ENCODE data around the gene DISP3.

Gene DISP3

GRCh38 chr1:11531314-11531870 lies 52.4 kb downstream of the DISP3 start:
- no peak for ATAC-seq (ENCODE audit: insufficient read depth, low read depth)
- no peaks in the 10 kb centered on the region for H3K9me3 ChIP-seq (ENCODE audit: insufficient read depth, low read length, severe bottlenecking)
- peaks cover 11% of the 10 kb centered on the region; the same call in 1 of the 2 replicates for H4K20me1 ChIP-seq (ENCODE audit: insufficient read depth, low read length)
- H3K27me3 ChIP-seq (ENCODE audit: insufficient read depth, low read length, poor library complexity), result no peaks in the 10 kb centered on the region
- no peak overlapping the region for H3K4me2 ChIP-seq (ENCODE audit: insufficient read depth, low read length)
- no peak for TF ChIP-seq EZH2 (IDR thresholded peaks at IDR 0.05; ENCODE audit: borderline replicate concordance, low read depth, low read length, severe bottlenecking)
- no peak for TF ChIP-seq CTCF (IDR thresholded peaks at IDR 0.05; ENCODE audit: borderline replicate concordance, extremely low read depth, low read length, poor library complexity, severe bottlenecking)
- H3K4me3 ChIP-seq (ENCODE audit: low read depth in 1 of 2, low read length in 2 of 2), result no peak overlapping the region
- no peak overlapping the region for H3K9ac ChIP-seq (ENCODE audit: low read depth, low read length)
- no peak for DNase-seq
- no peaks in the 10 kb centered on the region for H3K36me3 ChIP-seq (ENCODE audit: insufficient read depth, low read length)
- H3K4me1 ChIP-seq (ENCODE audit: insufficient read depth, low read length), result no peaks in the 10 kb centered on the region
- H3K79me2 ChIP-seq (ENCODE audit: insufficient read depth, low read length), result no peaks in the 10 kb centered on the region
- no peak overlapping the region for H2AFZ ChIP-seq (ENCODE audit: low read depth, low read length)
- no peak overlapping the region for H3K27ac ChIP-seq (ENCODE audit: low read length)

GRCh38 chr1:11531943-11532342 lies 53.0 kb downstream of the DISP3 start:
- H3K9ac ChIP-seq (ENCODE audit: low read depth, low read length), result no peak overlapping the region
- TF ChIP-seq CTCF (IDR thresholded peaks at IDR 0.05; ENCODE audit: borderline replicate concordance, extremely low read depth, low read length, poor library complexity, severe bottlenecking), result no peak
- TF ChIP-seq EZH2 (IDR thresholded peaks at IDR 0.05; ENCODE audit: borderline replicate concordance, low read depth, low read length, severe bottlenecking), result no peak
- H3K9me3 ChIP-seq (ENCODE audit: insufficient read depth, low read length, severe bottlenecking), result no peaks in the 10 kb centered on the region
- peaks cover 11% of the 10 kb centered on the region; the same call in 1 of the 2 replicates for H4K20me1 ChIP-seq (ENCODE audit: insufficient read depth, low read length)
- ATAC-seq (ENCODE audit: insufficient read depth, low read depth), result no peak
- no peak overlapping the region for H3K27ac ChIP-seq (ENCODE audit: low read length)
- H3K79me2 ChIP-seq (ENCODE audit: insufficient read depth, low read length), result no peaks in the 10 kb centered on the region
- H2AFZ ChIP-seq (ENCODE audit: low read depth, low read length), result no peak overlapping the region
- no peaks in the 10 kb centered on the region for H3K4me1 ChIP-seq (ENCODE audit: insufficient read depth, low read length)
- H3K4me2 ChIP-seq (ENCODE audit: insufficient read depth, low read length), result no peak overlapping the region
- no peak overlapping the region for H3K4me3 ChIP-seq (ENCODE audit: low read depth in 1 of 2, low read length in 2 of 2)
- no peak for DNase-seq
- no peaks in the 10 kb centered on the region for H3K36me3 ChIP-seq (ENCODE audit: insufficient read depth, low read length)
- no peaks in the 10 kb centered on the region for H3K27me3 ChIP-seq (ENCODE audit: insufficient read depth, low read length, poor library complexity)

- Histone ChIP-seq H3K27me3 (ENCODE audit: insufficient read depth, low read length, poor library complexity) (no peaks in the 10 kb centered on the region), H3K4me3 (ENCODE audit: low read depth in 1 of 2, low read length in 2 of 2) (no peak overlapping the region)
- no peak for TF ChIP-seq CTCF (IDR thresholded peaks at IDR 0.05; ENCODE audit: borderline replicate concordance, extremely low read depth, low read length, poor library complexity, severe bottlenecking)
- TF ChIP-seq EZH2 (IDR thresholded peaks at IDR 0.05; ENCODE audit: borderline replicate concordance, low read depth, low read length, severe bottlenecking), result no peak
Measured at GRCh38 chr1:11533790-11534787, 55.1 kb downstream of the DISP3 start.

More at GRCh38 chr1:11533790-11534787, 55.1 kb downstream of the DISP3 start:
- no peak overlapping the region for H3K9ac ChIP-seq (ENCODE audit: low read depth, low read length)
- H3K36me3 ChIP-seq (ENCODE audit: insufficient read depth, low read length), result no peaks in the 10 kb centered on the region
- ATAC-seq (ENCODE audit: insufficient read depth, low read depth) (no peak), DNase-seq (no peak)
- peaks cover 11% of the 10 kb centered on the region; the same call in 1 of the 2 replicates for H4K20me1 ChIP-seq (ENCODE audit: insufficient read depth, low read length)
- no peaks in the 10 kb centered on the region for H3K9me3 ChIP-seq (ENCODE audit: insufficient read depth, low read length, severe bottlenecking)
- H3K4me2 ChIP-seq (ENCODE audit: insufficient read depth, low read length), result no peak overlapping the region
- no peak overlapping the region for H2AFZ ChIP-seq (ENCODE audit: low read depth, low read length)
- H3K27ac ChIP-seq (ENCODE audit: low read length), result no peak overlapping the region
- no peaks in the 10 kb centered on the region for H3K4me1 ChIP-seq (ENCODE audit: insufficient read depth, low read length)
- no peaks in the 10 kb centered on the region for H3K79me2 ChIP-seq (ENCODE audit: insufficient read depth, low read length)

Measured in DND-41 (cell line).